Coronary artery (tissue), 2 donors: ENCODE results near the gene PTK7.

Experiments
- DNase-seq: peaks from one replicate; pipeline ENCODE4 v3.0.0-alpha.2; 2017; ENCODE audit warnings: low spot score
- H3K27ac ChIP-seq, 2 donors: fragments of 200-600 bp; sonication (generic); one replicate each; pipeline ENCODE4 v1.5.1; 2016 to 2019
- H3K4me3 ChIP-seq: fragments of 200-600 bp; sonication (generic); 2 replicates; pipeline ENCODE4 v1.5.1; 2016; ENCODE audit warnings: mild to moderate bottlenecking, moderate library complexity
- CTCF ChIP-seq: fragments of 200-600 bp; sonication (generic); IDR thresholded peaks from one replicate; pipeline ENCODE4 v1.5.1; 2019; ENCODE audit warnings: antibody characterized with exemption

Gene PTK7

GRCh38 chr6:43120101-43120763 lies 44.1 kb downstream of the PTK7 start:
- H3K4me3 ChIP-seq = no peak overlapping the region
- peak overlapping the region in 1 of 2 donors; percentile 84 for H3K27ac ChIP-seq
- DNase-seq = no peak
- TF ChIP-seq CTCF = no peak

- no peak for TF ChIP-seq CTCF
- peak; percentile 92 for DNase-seq
Measured at GRCh38 chr6:43120944-43121913, 45.1 kb downstream of the PTK7 start.

GRCh38 chr6:43122146-43122545 lies 46.0 kb downstream of the PTK7 start:
- peak overlapping the region; percentile 16 to 84 for H3K27ac ChIP-seq
- TF ChIP-seq CTCF = no peak
- DNase-seq = no peak

More at GRCh38 chr6:43120944-43121913, 45.1 kb downstream of the PTK7 start:
- H3K4me3 ChIP-seq = peak overlapping the region; percentile 44
- peak overlapping the region in 1 of 2 donors; percentile 84 for H3K27ac ChIP-seq

GRCh38 chr6:43123461-43124314 lies 47.6 kb downstream of the PTK7 start:
- TF ChIP-seq CTCF = no peak
- DNase-seq = no peak
- Histone ChIP-seq H3K4me3 (peak overlapping the region; percentile 40), H3K27ac (no peak overlapping the region)

More at GRCh38 chr6:43122146-43122545, 46.0 kb downstream of the PTK7 start:
- no peak overlapping the region for H3K4me3 ChIP-seq

- no peak overlapping the region for H3K4me3 ChIP-seq
- TF ChIP-seq CTCF = no peak
- no peak for DNase-seq
- no peak overlapping the region for H3K27ac ChIP-seq
Measured at GRCh38 chr6:43124481-43124880, 48.4 kb downstream of the PTK7 start.

- Histone ChIP-seq H3K27ac (no peak overlapping the region), H3K4me3 (no peak overlapping the region)
- no peak for TF ChIP-seq CTCF
- no peak for DNase-seq
Measured at GRCh38 chr6:43125119-43125518, 49.0 kb downstream of the PTK7 start.
